Bronchial epithelial cell (primary cell): Measurements from ENCODE around the gene RPL31. TPM values are rescaled to one million over a fixed set of nuclear protein-coding genes. Genes with fewer than 3 reads are reported as not detected.

Source experiments
- DNase-seq: peaks from one replicate; pipeline ENCODE4 v3.0.0-alpha.2; 2010; ENCODE audit warnings: low read depth
- FAIRE-seq: peaks from 2 replicates; lab custom pipeline; 2011; peaks lifted over from hg19 to GRCh38; lab: Jason Lieb, UNC
- H3K27me3 ChIP-seq: 2 replicates; pipeline ENCODE4 v1.5.1; 2011; ENCODE audit warnings: low read length; ENCODE audit not compliant: control insufficient read depth, insufficient read depth
- H3K36me3 ChIP-seq: 2 replicates; pipeline ENCODE4 v1.5.1; 2011; ENCODE audit warnings: low read length; ENCODE audit not compliant: control insufficient read depth, insufficient read depth
- H3K4me3 ChIP-seq: 2 replicates; pipeline ENCODE4 v1.5.1; 2011; ENCODE audit warnings: mild to moderate bottlenecking, low read depth, low read length, control low read depth
- CTCF ChIP-seq: IDR thresholded peaks from 2 replicates; pipeline ENCODE4 v1.5.1; 2011; ENCODE audit warnings: mild to moderate bottlenecking, moderate library complexity, low read length, control low read depth, inconsistent platforms; ENCODE audit not compliant: insufficient read depth, severe bottlenecking
- total RNA-seq: library from RNA; depleted of rRNA; stranded (reverse); fragments of >200 nt; gene quantifications from 2 replicates; pipeline ENCODE4 v1.2.1, GENCODE V29; 2014

Gene RPL31
- total RNA-seq, 1 donor from 2014 or later, result 2,143 TPM

- no peak for DNase-seq
- Histone ChIP-seq H3K27me3 (no peaks in the 10 kb centered on the region), H3K4me3 (no peak overlapping the region), H3K36me3 (peaks cover 2% of the 10 kb centered on the region)
- no peak for FAIRE-seq
- TF ChIP-seq CTCF, result no peak
These were observed 4.4 kb upstream of the RPL31 start for GRCh38 chr2:100997509-100998234.

- no peak overlapping the region for H3K4me3 ChIP-seq
- DNase-seq, result no peak
- TF ChIP-seq CTCF, result no peak
- H3K27me3 ChIP-seq, result no peaks in the 10 kb centered on the region
- peaks cover 5% of the 10 kb centered on the region for H3K36me3 ChIP-seq
- FAIRE-seq, result no peak
These were observed 3.9 kb upstream of the RPL31 start for GRCh38 chr2:100998235-100998573.

GRCh38 chr2:100999995-101000394, 2.1 kb upstream of the RPL31 start:
- H3K36me3 ChIP-seq, result peaks cover 16% of the 10 kb centered on the region
- FAIRE-seq (no peak), DNase-seq (no peak)
- H3K4me3 ChIP-seq, result no peak overlapping the region
- no peak for TF ChIP-seq CTCF
- H3K27me3 ChIP-seq, result no peaks in the 10 kb centered on the region

GRCh38 chr2:101002562-101003277, 631 bp downstream of the RPL31 start:
- TF ChIP-seq CTCF, result no peak
- Histone ChIP-seq H3K4me3 (peak overlapping the region; percentile 83), H3K36me3 (peaks cover 19% of the 10 kb centered on the region), H3K27me3 (no peaks in the 10 kb centered on the region)
- DNase-seq (no peak), FAIRE-seq (no peak)

- peaks cover 21% of the 10 kb centered on the region for H3K36me3 ChIP-seq
- H3K27me3 ChIP-seq, result no peaks in the 10 kb centered on the region
- DNase-seq (no peak), FAIRE-seq (no peak)
- no peak for TF ChIP-seq CTCF
- peak overlapping the region; percentile 83 for H3K4me3 ChIP-seq
These were observed 1.2 kb downstream of the RPL31 start for GRCh38 chr2:101003278-101003775.
